ENCODE data around the gene ABHD16B. TPM values are rescaled to one million over a fixed set of nuclear protein-coding genes. Genes with fewer than 3 reads are reported as not detected.

The ABHD16B gene
- total and polyA plus RNA-seq, 2 of the 13 experiments (the other 11 are each of a cell fraction or from before 2014, with no cell fraction given), result not detected

DNA sequence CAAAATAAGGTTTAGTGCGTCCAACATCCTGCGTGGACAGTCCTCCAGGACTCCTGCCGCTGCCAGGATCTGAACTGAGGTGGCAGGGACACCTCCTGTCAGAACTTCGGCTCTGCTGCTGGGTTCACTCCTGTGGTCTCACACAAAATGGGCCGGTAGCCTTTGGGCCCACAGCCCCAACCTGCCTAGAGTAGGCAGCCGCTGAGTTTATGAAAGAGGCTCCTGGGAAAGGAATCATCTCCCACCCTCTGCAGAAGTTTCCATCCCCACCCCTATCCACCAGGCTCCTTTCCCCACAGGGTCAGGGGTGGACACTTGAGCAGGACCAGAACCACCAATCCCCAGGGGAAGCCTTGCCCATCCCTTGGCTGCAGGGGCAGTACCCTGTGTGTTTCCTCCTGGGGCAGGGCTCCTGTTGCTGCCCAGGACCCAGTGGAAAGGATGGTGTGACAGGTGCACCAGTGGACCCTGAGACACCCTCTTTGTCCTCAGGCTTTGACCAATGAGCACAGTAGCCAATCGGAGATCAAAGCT, 2.1 kb upstream of the ABHD16B start (continued):
- TF ChIP-seq, protein P1, sequence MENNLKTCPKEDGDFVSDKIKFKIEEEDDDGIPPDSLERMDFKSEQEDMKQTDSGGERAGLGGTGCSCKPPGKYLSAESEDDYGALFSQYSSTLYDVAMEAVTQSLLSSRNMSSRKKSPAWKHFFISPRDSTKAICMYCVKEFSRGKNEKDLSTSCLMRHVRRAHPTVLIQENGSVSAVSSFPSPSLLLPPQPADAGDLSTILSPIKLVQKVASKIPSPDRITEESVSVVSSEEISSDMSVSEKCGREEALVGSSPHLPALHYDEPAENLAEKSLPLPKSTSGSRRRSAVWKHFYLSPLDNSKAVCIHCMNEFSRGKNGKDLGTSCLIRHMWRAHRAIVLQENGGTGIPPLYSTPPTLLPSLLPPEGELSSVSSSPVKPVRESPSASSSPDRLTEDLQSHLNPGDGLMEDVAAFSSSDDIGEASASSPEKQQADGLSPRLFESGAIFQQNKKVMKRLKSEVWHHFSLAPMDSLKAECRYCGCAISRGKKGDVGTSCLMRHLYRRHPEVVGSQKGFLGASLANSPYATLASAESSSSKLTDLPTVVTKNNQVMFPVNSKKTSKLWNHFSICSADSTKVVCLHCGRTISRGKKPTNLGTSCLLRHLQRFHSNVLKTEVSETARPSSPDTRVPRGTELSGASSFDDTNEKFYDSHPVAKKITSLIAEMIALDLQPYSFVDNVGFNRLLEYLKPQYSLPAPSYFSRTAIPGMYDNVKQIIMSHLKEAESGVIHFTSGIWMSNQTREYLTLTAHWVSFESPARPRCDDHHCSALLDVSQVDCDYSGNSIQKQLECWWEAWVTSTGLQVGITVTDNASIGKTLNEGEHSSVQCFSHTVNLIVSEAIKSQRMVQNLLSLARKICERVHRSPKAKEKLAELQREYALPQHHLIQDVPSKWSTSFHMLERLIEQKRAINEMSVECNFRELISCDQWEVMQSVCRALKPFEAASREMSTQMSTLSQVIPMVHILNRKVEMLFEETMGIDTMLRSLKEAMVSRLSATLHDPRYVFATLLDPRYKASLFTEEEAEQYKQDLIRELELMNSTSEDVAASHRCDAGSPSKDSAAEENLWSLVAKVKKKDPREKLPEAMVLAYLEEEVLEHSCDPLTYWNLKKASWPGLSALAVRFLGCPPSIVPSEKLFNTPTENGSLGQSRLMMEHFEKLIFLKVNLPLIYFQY (CRISPR knock-in tag; IDR thresholded peaks at IDR 0.05; ENCODE audit: borderline replicate concordance), result no peak
- TF ChIP-seq REXO4 (CRISPR knock-in tag; IDR thresholded peaks at IDR 0.05; ENCODE audit: borderline replicate concordance) (no peak), ZMYM2 (CRISPR knock-in tag; IDR thresholded peaks at IDR 0.05) (no peak), WIZ (CRISPR knock-in tag; IDR thresholded peaks at IDR 0.05) (no peak), ZNF629 (CRISPR knock-in tag; conservative IDR thresholded peaks at IDR 0.05) (0 out of 2 replicates have a peak, but pooled peaks have one; percentile 34), POLR2A (IDR thresholded peaks at IDR 0.05; ENCODE audit: insufficient read depth in 1 of 2, low read depth in 2 of 2, low read length in 2 of 2) (peak in 1 of 2 experiments; percentile 32; a peak in 1 of 4 replicates), ISL2 (CRISPR knock-in tag; IDR thresholded peaks at IDR 0.05) (0 out of 2 replicates have a peak, but pooled peaks have one; percentile 4), FOXJ3 (CRISPR knock-in tag; IDR thresholded peaks at IDR 0.05; ENCODE audit: borderline replicate concordance) (no peak), HNF4G (IDR thresholded peaks at IDR 0.05; ENCODE audit: borderline replicate concordance, low read depth, low read length) (no peak), HNF4G (CRISPR knock-in tag; IDR thresholded peaks at IDR 0.05; ENCODE audit: borderline replicate concordance, low read depth) (no peak), POLR2AphosphoS5 (IDR thresholded peaks at IDR 0.05; ENCODE audit: low read depth, low read length) (peak; percentile 27; the same call in 1 of the 2 replicates), ZSCAN21 (CRISPR knock-in tag; IDR thresholded peaks at IDR 0.05; ENCODE audit: borderline replicate concordance) (0 out of 2 replicates have a peak, but pooled peaks have one; percentile 17), ZNF326 (CRISPR knock-in tag; IDR thresholded peaks at IDR 0.05; ENCODE audit: borderline replicate concordance) (no peak), POLR2G (IDR thresholded peaks at IDR 0.05; ENCODE audit: low read depth, low read length) (peak; percentile 25), ZNF256 (CRISPR knock-in tag; conservative IDR thresholded peaks at IDR 0.05) (peak; percentile 46; the same call in 1 of the 2 replicates), NCOA5 (CRISPR knock-in tag; IDR thresholded peaks at IDR 0.05) (0 out of 2 replicates have a peak, but pooled peaks have one; percentile 73), ZNF251 (CRISPR knock-in tag; IDR thresholded peaks at IDR 0.05) (0 out of 2 replicates have a peak, but pooled peaks have one; percentile 86), FLYWCH1 (CRISPR knock-in tag; IDR thresholded peaks at IDR 0.05) (0 out of 2 replicates have a peak, but pooled peaks have one; percentile 38)
- TF ChIP-seq, protein P2, sequence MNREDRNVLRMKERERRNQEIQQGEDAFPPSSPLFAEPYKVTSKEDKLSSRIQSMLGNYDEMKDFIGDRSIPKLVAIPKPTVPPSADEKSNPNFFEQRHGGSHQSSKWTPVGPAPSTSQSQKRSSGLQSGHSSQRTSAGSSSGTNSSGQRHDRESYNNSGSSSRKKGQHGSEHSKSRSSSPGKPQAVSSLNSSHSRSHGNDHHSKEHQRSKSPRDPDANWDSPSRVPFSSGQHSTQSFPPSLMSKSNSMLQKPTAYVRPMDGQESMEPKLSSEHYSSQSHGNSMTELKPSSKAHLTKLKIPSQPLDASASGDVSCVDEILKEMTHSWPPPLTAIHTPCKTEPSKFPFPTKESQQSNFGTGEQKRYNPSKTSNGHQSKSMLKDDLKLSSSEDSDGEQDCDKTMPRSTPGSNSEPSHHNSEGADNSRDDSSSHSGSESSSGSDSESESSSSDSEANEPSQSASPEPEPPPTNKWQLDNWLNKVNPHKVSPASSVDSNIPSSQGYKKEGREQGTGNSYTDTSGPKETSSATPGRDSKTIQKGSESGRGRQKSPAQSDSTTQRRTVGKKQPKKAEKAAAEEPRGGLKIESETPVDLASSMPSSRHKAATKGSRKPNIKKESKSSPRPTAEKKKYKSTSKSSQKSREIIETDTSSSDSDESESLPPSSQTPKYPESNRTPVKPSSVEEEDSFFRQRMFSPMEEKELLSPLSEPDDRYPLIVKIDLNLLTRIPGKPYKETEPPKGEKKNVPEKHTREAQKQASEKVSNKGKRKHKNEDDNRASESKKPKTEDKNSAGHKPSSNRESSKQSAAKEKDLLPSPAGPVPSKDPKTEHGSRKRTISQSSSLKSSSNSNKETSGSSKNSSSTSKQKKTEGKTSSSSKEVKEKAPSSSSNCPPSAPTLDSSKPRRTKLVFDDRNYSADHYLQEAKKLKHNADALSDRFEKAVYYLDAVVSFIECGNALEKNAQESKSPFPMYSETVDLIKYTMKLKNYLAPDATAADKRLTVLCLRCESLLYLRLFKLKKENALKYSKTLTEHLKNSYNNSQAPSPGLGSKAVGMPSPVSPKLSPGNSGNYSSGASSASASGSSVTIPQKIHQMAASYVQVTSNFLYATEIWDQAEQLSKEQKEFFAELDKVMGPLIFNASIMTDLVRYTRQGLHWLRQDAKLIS (CRISPR knock-in tag; IDR thresholded peaks at IDR 0.05), result no peak
- TF ChIP-seq, protein P3, sequence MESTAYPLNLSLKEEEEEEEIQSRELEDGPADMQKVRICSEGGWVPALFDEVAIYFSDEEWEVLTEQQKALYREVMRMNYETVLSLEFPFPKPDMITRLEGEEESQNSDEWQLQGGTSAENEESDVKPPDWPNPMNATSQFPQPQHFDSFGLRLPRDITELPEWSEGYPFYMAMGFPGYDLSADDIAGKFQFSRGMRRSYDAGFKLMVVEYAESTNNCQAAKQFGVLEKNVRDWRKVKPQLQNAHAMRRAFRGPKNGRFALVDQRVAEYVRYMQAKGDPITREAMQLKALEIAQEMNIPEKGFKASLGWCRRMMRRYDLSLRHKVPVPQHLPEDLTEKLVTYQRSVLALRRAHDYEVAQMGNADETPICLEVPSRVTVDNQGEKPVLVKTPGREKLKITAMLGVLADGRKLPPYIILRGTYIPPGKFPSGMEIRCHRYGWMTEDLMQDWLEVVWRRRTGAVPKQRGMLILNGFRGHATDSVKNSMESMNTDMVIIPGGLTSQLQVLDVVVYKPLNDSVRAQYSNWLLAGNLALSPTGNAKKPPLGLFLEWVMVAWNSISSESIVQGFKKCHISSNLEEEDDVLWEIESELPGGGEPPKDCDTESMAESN (CRISPR knock-in tag; conservative IDR thresholded peaks at IDR 0.05), result peak; percentile 62; the same call in 1 of the 2 replicates

Data from HepG2 (cell line).